HG03354 (cell line): ENCODE data around the gene HLTF.

Experiments
- ATAC-seq: cut with Tn5 transposase; IDR thresholded peaks from one replicate; pipeline ENCODE4 v1.9.1; 2021; ENCODE audit warnings: mild to moderate bottlenecking; ENCODE audit not compliant: unreplicated experiment, poor library complexity, severe bottlenecking

HLTF gene

DNA sequence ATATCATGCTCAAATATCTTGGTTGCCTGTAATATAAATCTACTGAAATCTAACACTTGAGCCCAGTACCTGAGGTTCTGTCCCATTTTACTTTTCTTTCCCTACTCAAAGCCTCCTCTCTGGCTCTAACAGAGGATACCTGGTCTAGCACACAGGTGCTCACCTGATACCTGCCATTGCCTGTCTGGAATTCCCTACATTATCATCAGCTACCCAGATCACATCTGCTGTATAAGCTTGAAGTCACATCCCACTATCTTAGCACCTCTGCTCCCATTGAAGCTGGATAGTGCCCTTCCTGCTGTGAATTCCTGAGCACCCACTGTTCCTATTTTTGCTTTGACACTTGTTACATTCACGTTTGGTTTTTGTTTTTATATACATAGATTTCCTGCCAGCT is 64.5 kb downstream of the HLTF start:
- ATAC-seq, result no peak

DNA sequence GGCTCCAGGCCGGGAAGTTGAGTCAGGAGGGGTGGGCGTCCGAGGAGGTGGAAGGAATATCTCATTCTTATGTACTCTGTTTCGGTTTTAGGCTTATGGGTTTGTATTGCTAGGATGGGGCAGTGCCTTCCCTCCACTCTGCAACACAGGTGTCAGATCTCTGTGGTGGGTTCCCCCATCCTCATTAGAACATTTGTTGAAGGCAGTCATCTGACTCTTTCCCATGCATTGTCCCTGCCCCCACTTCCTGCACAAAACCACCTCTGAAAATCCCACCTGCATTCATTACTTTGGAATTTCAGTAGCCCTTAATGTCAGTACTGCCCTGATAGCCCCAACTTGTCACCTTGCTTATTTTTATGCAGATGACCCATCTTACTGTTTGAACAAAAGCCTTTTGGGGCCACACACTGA is 65.5 kb downstream of the HLTF start:
- ATAC-seq, result no peak

DNA sequence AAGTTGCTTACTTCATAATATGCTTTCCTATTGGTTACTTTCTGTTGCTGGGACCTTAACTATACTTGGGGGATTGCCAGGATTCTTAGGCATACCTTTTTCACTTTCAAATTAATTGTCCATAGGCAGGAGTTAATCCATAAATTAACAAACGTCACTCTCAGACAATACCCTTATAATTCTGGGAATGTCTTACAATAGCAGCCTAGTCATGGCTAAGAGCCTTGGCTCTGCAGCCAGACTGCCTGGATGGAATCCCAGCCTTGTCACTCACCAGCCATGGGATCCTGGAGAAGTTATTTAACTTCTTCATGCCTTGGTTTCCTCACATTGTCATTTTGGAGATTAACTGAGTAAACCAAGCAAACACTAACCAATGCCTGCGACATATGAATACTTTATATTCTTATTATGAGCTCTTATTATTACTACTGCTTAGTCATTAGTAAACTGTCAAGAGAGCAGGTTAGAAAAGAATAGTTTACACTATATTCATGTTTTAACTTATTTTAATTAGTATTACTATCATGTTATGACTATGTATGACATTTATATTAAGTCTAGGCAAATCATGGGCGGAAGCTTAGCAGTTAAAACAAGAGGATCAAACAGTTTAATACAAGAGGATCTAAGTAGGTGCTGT is 66.0 kb downstream of the HLTF start:
- no peak for ATAC-seq

DNA sequence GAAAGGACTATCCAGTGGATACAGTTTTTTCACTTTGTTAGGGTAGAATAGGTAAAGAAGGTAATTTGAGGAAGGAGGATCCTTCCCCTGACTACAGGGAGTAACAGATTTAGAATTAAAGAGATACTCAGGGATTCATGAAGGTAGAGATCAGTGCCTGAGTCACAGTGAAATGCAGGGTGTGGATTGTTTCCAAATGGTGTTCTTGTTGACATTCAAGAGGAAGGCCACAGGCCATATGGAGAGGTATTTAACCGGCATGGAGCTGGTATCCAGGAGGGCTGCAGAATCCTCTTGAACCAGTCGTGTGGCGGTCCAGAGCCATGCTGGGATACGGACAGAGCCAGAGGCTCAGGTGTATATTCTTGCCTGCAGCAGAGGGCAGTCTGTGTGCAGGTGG is 66.8 kb downstream of the HLTF start:
- ATAC-seq, result no peak

DNA sequence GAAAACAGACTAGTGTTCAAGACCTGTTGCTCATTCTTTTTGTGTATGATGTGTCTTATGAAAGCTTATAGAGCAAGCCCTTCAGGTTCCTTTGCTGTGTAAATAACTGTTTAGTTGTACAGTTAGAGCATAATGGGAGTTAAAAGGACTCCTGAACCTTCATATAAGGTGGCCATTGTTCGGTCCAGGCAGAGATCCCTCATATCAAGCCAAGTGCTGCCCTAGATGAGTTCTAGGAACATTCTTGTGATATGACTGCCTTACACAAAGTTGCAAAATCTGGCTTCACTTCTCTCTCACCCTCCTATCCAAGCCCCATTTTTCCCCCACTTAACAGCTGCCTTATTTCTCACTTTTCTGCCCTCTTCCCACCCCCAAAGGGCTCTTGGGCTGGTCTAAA is 68.1 kb downstream of the HLTF start:
- ATAC-seq, result no peak

DNA sequence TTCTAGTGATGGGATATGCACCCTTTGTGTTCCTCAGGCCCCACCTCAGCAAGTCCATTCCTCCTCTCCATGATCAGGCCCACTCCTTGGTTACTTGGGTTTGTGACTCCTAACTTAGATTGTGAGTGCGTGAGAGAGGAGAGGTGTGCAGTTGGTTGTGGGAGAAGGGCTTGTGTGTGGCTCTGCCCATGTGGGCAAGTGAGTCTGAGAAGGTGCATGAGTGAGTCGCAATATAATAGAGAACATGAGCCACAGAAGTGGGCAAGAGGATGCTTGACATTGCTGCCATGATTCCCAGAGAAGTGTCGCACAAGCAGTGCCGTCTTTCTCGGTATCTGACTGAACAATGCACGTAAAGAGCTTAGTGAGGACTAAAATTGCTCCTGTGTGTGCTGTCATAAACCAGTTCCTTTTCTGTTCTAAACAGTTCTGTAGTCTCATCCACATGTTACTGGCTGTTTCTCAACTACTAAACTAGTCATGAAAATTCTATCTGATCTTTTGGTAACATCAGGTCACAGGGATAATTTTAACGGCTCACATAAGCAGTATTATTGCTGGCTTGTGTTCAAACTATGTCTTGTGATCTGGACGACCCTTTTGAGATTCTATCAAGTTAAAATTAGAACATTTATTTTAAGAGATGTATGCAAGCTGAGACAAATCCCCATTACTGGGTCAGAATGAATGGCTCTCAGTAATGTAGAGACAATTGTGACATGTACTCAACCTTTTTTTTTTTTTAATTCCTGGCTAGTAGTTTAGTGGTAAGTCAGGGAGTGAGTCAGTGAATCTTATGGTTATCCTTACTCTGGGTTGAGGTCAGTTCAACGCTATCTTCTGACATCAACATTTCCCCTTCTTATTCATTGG is 69.4 kb downstream of the HLTF start:
- ATAC-seq, result no peak

DNA sequence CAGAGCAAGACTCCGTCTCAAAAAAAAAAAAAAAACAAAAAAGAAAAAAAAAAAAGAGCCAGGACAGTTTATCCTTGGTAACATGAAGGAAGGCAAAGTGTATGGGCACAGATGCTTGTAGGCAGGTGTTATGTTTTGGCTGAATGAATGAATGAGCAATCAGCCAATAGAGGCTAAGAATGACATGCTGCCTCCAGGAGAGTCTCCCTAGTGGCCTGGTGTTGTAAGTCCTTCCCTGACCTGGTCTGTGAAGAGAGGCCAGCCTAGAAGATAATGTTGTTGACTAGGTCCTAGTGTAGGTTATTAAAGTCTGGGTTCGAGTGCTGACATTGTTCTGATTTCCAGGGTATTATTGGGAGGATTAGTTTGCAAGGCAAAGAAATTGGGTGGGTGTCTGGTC is 70.1 kb downstream of the HLTF start:
- no peak for ATAC-seq

DNA sequence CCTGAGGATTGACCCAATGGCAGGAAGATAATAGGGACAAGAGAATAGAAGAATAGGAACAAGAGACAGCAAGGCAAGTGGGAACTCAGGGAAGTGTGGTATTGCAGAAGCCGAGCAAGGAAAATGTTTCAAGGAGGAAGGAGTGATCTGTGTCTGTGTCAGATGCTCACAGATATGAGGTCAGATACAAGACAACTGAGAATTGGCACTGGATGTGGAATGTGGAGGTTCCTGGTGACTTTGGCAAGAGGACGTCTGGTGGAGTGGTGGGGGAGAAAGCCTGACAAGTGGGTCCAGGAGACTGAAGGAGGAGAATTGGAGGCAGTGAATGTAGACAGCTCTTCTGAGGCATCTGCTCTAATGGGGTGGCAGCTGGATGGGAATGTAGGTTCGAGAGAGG is 70.9 kb downstream of the HLTF start:
- no peak for ATAC-seq

DNA sequence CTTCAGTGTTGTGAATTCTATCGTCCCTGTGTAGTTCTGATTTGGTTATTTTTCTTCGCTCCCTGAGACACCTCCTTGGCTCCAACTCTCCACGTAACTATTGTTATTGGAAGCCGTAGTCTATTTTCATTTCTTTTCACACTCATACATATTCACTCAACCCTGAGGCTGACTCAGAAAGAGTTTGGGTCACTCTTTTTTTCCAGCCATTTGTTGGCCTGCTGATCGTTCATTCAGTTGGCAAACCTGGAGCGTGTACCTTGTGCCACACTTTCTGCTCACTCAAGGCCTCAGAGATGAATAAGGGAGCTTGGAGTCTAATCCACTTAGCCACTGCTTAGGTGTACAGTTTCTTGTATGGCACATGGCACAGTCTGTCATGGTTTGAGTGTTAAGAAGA is 72.6 kb downstream of the HLTF start:
- no peak for ATAC-seq

DNA sequence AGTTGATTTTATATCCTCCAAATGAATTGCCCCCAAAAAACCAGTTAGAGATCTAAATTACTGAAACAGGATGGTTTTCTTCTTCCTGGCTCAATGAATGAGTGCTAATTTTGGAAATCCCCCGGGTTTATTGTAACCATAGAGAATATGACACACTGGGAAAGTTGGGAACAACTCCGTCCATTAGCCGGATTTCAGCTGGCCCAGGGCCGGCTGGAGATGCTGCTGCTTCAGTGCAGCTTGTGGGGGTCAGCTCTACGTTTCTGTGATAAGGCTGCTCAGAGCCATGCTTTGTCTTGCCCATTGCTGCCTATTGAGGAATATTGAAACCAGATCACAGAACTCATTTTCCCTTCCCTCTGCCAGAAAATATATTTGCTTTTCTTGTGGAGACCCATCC is 74.7 kb downstream of the HLTF start:
- no peak for ATAC-seq

DNA sequence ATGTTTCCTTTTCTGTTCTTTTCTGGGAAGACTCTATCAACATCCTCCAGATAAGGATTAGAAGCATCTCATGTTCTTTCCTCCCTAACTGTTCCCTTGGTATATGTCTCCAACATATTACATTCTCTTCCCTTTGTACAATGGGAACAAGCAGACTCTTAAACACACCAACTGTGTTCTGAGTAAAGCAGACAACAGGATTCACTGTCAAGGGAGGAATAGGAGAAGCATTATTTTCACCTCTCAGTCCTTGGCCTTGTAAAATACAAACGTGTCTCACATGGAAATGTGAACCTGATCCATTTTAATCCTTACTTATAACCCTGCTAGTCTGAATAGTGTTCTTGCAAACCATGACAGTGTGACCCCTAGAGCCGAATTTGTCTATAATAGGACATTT is 75.4 kb downstream of the HLTF start:
- ATAC-seq, result no peak

DNA sequence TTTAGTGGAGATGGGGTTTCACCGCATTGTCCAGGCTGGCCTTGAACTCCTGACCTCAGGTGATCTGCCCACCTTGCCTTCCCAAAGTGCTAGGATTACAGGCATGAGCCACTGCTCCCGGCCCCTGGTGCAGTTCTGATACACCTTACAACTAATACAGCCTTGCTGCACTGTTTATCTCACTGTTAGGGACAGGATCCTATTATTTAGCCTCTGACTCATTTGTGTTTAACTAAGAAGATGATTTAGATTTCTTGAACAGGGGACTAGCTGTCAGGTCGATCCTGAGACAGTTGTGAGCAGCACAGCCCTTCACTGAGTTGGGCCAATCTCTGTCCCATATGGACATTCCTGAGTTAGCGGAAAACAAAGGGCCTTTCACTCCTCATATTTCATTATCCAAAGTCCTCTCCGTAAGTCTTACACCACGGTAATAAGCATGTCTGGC is 75.8 kb downstream of the HLTF start:
- no peak for ATAC-seq

DNA sequence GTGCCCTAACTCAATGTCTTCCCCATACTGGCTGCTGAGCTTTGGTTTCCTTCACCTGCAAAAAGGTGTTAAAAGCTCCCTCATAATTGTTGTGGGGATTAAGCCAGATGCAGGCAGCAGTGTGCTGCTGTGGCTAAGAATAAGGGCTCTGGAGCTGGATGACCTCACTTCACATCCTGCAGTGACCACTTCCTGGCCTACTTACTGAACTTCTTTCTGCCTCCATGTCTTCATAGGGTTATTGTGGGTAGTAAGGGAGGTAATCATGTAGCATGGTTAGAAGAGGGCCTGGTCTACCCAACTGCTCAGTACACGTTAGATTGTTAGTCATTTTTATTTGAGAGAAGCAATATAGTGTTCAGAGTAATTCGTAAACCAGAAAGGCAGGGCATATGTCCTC is 76.6 kb downstream of the HLTF start:
- peak; percentile 96 for ATAC-seq

DNA sequence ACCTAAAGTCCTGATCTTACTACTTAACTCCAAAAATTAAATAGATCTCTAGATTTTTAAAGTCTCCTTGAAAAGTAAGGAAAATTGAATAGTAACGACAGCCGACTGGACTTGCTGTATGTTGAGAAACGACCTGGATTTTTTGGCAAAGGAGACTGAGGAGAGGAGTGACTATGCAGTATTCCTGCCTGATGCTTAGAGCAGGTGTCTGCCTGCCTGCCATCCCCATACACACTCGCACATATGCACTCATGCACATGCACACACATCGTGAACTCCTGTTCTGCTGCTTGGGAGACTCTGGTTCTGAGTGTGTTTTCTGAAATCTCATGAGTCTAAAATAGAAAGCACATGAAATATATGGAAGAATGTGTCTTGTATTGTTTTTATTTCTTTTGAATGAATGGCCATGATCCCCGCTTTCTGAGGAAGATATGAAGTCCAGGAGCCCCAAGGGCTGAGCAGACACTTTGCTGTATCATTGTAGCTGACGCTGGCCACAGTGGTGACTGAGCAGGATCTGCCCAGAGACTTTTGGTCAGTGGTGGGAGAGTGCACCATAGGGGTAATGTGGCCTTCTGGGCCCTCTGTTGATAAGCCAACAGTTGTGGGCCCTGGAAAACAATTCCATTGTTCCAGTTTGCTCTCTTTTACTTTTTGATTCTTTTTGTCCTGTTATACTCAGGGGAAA is 78.6 kb downstream of the HLTF start:
- ATAC-seq, result no peak

DNA sequence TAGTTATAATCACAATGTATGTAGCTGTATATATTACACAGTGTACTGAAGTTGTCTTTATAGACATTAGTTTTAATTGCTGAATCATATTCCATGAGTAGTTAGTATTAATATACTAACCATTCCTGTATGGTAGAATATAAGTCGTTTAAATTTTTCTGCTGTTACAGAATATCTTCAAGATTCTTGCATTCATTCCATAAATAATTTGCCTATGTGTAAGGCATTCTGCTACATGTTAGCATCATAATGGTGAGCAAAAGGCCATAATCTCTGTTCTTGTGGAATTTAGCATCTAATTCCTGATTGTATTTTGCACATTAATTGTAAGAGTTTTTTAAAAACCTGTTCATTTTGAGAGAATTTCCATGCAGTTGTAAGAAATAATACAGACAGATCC is 80.9 kb downstream of the HLTF start:
- no peak for ATAC-seq

DNA sequence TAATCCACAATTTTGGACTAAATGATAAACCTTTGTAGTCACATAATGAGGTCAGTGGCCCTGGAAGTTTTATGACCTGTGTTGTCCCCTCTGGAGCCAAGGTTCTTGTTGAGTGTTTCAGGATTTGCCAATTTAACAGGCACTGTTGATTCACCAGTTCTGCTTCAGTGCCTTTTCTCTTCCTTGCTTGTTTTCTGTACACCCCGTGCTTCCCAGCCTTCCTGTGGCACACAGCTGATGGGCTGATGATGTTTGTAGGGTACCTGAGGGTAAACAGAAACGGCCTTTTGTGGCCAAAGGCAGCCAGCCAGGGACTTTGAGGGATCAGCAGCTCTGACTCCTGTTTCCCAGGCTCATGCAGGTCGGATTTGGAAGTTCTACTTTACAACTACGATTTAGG is 81.7 kb downstream of the HLTF start:
- no peak for ATAC-seq

DNA sequence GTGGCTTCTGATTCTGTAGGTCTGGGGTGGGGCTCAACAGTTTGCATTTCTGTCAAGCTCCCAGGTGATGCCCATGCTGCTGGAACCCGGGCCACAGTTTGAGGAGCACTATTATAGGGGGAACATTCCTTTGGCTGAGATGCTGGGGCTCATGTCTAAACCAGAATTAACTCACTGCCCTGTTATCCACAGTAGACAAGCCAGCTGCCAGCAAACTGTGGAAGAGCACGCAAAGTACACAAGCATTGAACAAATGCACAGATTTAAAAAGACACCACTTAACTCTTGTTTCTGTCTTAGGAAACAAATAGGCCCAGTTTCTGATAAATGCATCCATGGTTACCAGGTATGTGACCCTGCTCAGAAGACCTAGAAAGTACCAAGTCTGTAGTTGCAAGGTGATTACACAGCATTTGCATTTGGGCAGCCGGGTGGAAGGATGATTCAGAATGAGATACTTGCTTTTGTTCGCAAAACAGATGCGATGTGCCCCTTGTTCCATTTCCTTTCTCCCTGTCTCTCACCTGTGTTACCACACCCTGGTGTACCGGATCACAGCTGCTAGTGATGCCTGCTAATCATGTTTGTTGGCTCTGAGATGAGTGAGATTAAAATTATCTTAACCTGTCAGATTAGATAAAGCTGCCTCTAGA is 82.6 kb downstream of the HLTF start:
- ATAC-seq, result peak; percentile 90

DNA sequence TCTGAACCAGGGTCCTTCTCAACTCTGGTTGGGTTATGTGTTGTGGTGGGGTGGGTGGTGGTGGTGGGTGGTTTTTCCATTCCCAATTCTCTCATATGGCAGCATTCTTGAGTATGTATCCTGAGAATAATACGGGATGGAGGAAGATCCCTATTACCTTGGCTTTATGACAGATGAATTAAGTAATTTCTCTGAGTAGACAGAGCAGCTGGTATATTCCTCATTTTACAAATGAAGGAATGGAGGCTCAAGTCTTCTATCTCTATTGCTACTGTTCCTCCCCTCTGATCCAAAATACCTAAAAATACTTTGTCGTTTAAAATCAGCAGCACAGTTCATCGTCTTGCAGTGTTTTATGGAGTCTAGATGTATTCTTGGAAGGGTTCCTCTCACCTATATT is 84.6 kb downstream of the HLTF start:
- ATAC-seq, result no peak

DNA sequence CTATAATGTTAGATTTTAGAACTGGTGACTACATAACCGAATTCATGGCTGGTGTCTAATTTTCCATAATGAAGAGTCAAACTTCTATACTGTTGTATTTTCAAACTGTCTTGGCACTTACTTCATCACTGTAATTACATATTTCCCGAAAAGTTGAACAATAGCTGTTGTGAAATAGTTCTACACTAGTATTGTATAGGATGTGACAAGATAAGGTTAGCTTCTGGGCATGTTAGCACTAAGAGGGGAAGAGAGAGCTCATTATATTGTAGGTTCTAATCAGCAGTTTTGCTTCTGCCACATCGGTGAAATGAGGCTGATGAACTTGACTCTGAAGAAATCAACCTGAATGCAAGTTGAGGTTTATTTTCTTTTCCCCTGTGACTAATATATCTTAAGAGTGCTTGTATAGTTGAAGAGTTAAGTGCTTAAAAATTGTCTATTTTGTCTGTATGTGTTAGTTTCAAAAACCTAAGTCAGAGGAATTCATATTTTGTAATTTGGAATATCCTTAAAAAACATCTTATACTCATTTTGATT is 86.1 kb downstream of the HLTF start:
- ATAC-seq, result no peak

DNA sequence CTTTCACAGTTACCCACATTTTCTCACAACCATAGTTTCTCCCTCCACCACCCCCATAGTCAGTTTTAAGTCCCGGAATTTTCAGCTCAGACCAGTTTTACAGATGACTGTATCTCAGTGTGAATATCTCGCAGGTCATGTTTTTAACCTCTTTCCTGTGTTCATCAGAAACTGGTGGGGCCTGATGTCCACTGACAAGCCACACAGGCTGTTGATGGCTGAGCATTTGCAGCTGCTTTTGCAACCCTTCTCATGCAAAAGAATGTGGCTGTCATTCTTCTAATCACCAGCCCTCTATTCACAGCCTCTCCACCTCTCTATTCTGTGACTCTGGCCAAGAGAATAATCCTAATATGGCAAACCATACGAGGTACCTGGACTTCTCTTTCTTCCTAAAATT is 86.5 kb downstream of the HLTF start:
- no peak for ATAC-seq
